ENCODE results near the gene KRTAP5-4.
"Not testable (repeated sequence)": the region's sequence is repeated elsewhere in the genome, so short reads cannot be mapped to it uniquely, and the experiment has no call there.

DNA sequence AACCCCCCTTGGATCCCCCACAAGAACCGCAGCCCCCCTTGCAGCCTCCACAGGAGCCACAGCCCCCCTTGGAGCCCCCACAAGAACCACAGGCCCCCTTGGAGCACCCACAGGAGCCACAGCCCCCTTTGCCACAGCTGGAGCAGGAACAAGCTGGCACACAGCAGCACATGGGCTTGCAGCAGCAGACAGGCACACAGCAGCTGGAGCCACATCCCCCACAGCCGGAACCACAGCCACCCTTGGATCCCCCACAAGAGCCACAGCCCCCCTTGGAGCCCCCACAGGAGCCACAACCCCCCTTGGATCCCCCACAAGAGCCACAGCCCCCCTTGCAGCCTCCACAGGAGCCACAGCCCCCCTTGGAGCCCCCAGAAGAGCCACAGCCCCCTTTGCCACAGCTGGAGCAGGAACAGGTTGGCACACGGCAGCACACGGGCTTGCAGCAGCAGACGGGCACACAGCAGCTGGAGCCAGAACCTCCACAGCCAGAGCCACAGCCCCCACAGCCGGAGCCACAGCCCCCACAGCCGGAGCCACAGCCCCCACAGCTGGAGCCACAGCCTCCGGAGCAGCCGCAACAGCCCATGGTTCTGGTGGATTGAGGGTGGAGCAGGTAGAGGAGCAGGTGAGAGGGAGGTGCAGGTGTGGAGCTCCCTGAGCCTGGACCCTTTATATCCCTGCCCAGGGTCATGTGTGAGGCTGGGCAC is 37.1 kb downstream of the KRTAP5-4 start, which contains the start of gene KRTAP5-1:
- TF ChIP-seq, protein P1, sequence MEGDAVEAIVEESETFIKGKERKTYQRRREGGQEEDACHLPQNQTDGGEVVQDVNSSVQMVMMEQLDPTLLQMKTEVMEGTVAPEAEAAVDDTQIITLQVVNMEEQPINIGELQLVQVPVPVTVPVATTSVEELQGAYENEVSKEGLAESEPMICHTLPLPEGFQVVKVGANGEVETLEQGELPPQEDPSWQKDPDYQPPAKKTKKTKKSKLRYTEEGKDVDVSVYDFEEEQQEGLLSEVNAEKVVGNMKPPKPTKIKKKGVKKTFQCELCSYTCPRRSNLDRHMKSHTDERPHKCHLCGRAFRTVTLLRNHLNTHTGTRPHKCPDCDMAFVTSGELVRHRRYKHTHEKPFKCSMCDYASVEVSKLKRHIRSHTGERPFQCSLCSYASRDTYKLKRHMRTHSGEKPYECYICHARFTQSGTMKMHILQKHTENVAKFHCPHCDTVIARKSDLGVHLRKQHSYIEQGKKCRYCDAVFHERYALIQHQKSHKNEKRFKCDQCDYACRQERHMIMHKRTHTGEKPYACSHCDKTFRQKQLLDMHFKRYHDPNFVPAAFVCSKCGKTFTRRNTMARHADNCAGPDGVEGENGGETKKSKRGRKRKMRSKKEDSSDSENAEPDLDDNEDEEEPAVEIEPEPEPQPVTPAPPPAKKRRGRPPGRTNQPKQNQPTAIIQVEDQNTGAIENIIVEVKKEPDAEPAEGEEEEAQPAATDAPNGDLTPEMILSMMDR (IDR thresholded peaks at IDR 0.05; ENCODE audit: low read depth, low read length, poor library complexity, severe bottlenecking), result not testable (repeated sequence)
- not testable (repeated sequence) for TF ChIP-seq EZH2phosphoT487 (IDR thresholded peaks at IDR 0.05; ENCODE audit: borderline replicate concordance, low read length)

Measured in DOHH2 (cell line).